A673 (cell line): Measurements from ENCODE around the gene PTGDR2. TPM values are rescaled to one million over a fixed set of nuclear protein-coding genes. Genes with fewer than 3 reads are reported as not detected.

ENCODE experiments used
- BruUV-seq: library from RNA; stranded (reverse); fragments of 400-500 nt; replicated peaks from 2 replicates; lab custom pipeline; 2021; lab: Mats Ljungman, UMichigan
- CTCF ChIA-PET: fragments of 300-600 bp; sonication (Branson Sonifier 250); formaldehyde crosslinking; loops from one replicate; lab custom pipeline; 2022; ENCODE audit warnings: antibody characterized with exemption; lab: Charles Lee
- POLR2A ChIA-PET: fragments of 300-600 bp; sonication (Branson Sonifier 250); formaldehyde crosslinking; loops from one replicate; lab custom pipeline; 2022; ENCODE audit warnings: antibody characterized with exemption; ENCODE audit not compliant: low non-redundant PET; lab: Charles Lee
- DNase-seq: peaks from one replicate; pipeline ENCODE4 v3.0.0-alpha.2; 2015; ENCODE audit warnings: low spot score
- H3K27ac ChIP-seq: fragments of 200-600 bp; sonication (generic); 2 replicates; pipeline ENCODE4 v1.5.1; 2016; ENCODE audit warnings: mixed run types, low read depth, mild to moderate bottlenecking, mixed read lengths, antibody characterized with exemption, low read length; ENCODE audit not compliant: poor library complexity, severe bottlenecking
- H3K27me3 ChIP-seq: fragments of 200-600 bp; sonication (generic); replicated peaks from 2 replicates; pipeline ENCODE4 v1.6.1; 2017; ENCODE audit warnings: mixed run types, low read depth, mild to moderate bottlenecking, mixed read lengths, antibody characterized with exemption, low read length; ENCODE audit not compliant: insufficient read depth, poor library complexity
- H3K36me3 ChIP-seq: fragments of 200-600 bp; sonication (generic); 2 replicates; pipeline ENCODE4 v1.6.1; 2016; ENCODE audit warnings: mixed run types, mild to moderate bottlenecking, mixed read lengths, antibody characterized with exemption, low read length; ENCODE audit not compliant: insufficient read depth, poor library complexity, severe bottlenecking
- H3K4me1 ChIP-seq: fragments of 200-600 bp; sonication (generic); 2 replicates; pipeline ENCODE4 v1.6.1; 2017; ENCODE audit warnings: mixed run types, mild to moderate bottlenecking, mixed read lengths, antibody characterized with exemption, low read length; ENCODE audit not compliant: insufficient read depth, poor library complexity, severe bottlenecking
- H3K4me3 ChIP-seq: fragments of 200-600 bp; sonication (generic); 2 replicates; pipeline ENCODE4 v1.5.1; 2016; ENCODE audit warnings: low read depth, mixed run types, mild to moderate bottlenecking, mixed read lengths, low read length; ENCODE audit not compliant: poor library complexity, severe bottlenecking
- H3K9me3 ChIP-seq: fragments of 200-600 bp; sonication (generic); 2 replicates; pipeline ENCODE4 v1.6.1; 2016; ENCODE audit warnings: mixed run types, low read depth, mild to moderate bottlenecking, mixed read lengths, antibody characterized with exemption, low read length; ENCODE audit not compliant: poor library complexity, severe bottlenecking
- CTCF ChIP-seq: fragments of 300-800, 200-600 bp; sonication (generic); conservative IDR thresholded peaks from 2 replicates; pipeline ENCODE4 v1.5.1; 2017; ENCODE audit warnings: low read depth, mild to moderate bottlenecking, antibody characterized with exemption, low read length, moderate library complexity, mixed read lengths
- EZH2 ChIP-seq: fragments of 200-600 bp; sonication (generic); IDR thresholded peaks from 2 replicates; pipeline ENCODE4 v1.6.1; 2017; ENCODE audit warnings: borderline replicate concordance, low read depth, mild to moderate bottlenecking, mixed read lengths, antibody characterized with exemption, low read length; ENCODE audit not compliant: poor library complexity, severe bottlenecking
- intact Hi-C: fragments of 100-400 bp; cut with micrococcal nuclease; formaldehyde crosslinking; loops from one replicate; pipeline ENCODE4 v1.10.0; 2022; ENCODE audit not compliant: unreplicated experiment
- total RNA-seq: library from RNA; stranded (reverse); gene quantifications from 2 replicates; pipeline ENCODE4 v1.2.3, GENCODE V29; 2021

The PTGDR2 gene
- total RNA-seq, 1 experiment from 2014 or later, result 0.09 TPM

- intact Hi-C loops, result no loop called here
- CTCF ChIA-PET, result no interaction called here
- no peak overlapping the region for H3K4me3 ChIP-seq
- H3K9me3 ChIP-seq, result no peaks in the 10 kb centered on the region
- DNase-seq, result no peak
- no peaks in the 10 kb centered on the region for H3K4me1 ChIP-seq
- H3K27ac ChIP-seq, result no peak overlapping the region
- TF ChIP-seq CTCF (no peak), EZH2 (no peak)
- POLR2A ChIA-PET, result interaction anchor here (0.7 kb wide), 1 partner anchor 82 kb away, joined by 5 read pairs; no protein-coding TSS in a partner anchor
- H3K36me3 ChIP-seq, result no peaks in the 10 kb centered on the region
- H3K27me3 ChIP-seq, result no peaks in the 10 kb centered on the region
- BruUV-seq, result no TSS peak
These were observed 1.9 kb upstream of the PTGDR2 start for GRCh38 chr11:60857378-60858232.

GRCh38 chr11:60854847-60855725, 664 bp downstream of the PTGDR2 start:
- POLR2A ChIA-PET, result no interaction called here
- Histone ChIP-seq H3K36me3 (peaks cover 17% of the 10 kb centered on the region), H3K27ac (no peak overlapping the region), H3K9me3 (no peaks in the 10 kb centered on the region), H3K4me1 (no peaks in the 10 kb centered on the region), H3K4me3 (no peak overlapping the region), H3K27me3 (no peaks in the 10 kb centered on the region)
- no TSS peak for BruUV-seq
- DNase-seq, result no peak
- CTCF ChIA-PET, result no interaction called here
- TF ChIP-seq CTCF, result no peak
- TF ChIP-seq EZH2, result no peak
- intact Hi-C loops, result no loop called here

GRCh38 chr11:60854140-60854846, 1.5 kb downstream of the PTGDR2 start:
- ChIA-PET POLR2A (no interaction called here), CTCF (no interaction called here)
- no peaks in the 10 kb centered on the region for H3K9me3 ChIP-seq
- no peak overlapping the region for H3K4me3 ChIP-seq
- intact Hi-C loops, result no loop called here
- H3K36me3 ChIP-seq, result peaks cover 25% of the 10 kb centered on the region
- no peaks in the 10 kb centered on the region for H3K4me1 ChIP-seq
- no peak for DNase-seq
- no peaks in the 10 kb centered on the region for H3K27me3 ChIP-seq
- no TSS peak for BruUV-seq
- no peak overlapping the region for H3K27ac ChIP-seq
- TF ChIP-seq CTCF (no peak), EZH2 (no peak)
